A673 (cell line): Measurements from ENCODE around the gene SARNP. TPM values are rescaled to one million over a fixed set of nuclear protein-coding genes. Genes with fewer than 3 reads are reported as not detected.
"Not testable (repeated sequence)": the region's sequence is repeated elsewhere in the genome, so short reads cannot be mapped to it uniquely, and the experiment has no call there.

ENCODE experiments used
- BruUV-seq: library from RNA; stranded (reverse); fragments of 400-500 nt; replicated peaks from 2 replicates; lab custom pipeline; 2021; lab: Mats Ljungman, UMichigan
- CTCF ChIA-PET: fragments of 300-600 bp; sonication (Branson Sonifier 250); formaldehyde crosslinking; loops from one replicate; lab custom pipeline; 2022; ENCODE audit warnings: antibody characterized with exemption; lab: Charles Lee
- POLR2A ChIA-PET: fragments of 300-600 bp; sonication (Branson Sonifier 250); formaldehyde crosslinking; loops from one replicate; lab custom pipeline; 2022; ENCODE audit warnings: antibody characterized with exemption; ENCODE audit not compliant: low non-redundant PET; lab: Charles Lee
- DNase-seq: peaks from one replicate; pipeline ENCODE4 v3.0.0-alpha.2; 2015; ENCODE audit warnings: low spot score
- H3K27ac ChIP-seq: fragments of 200-600 bp; sonication (generic); 2 replicates; pipeline ENCODE4 v1.5.1; 2016; ENCODE audit warnings: mixed run types, low read depth, mild to moderate bottlenecking, mixed read lengths, antibody characterized with exemption, low read length; ENCODE audit not compliant: poor library complexity, severe bottlenecking
- H3K27me3 ChIP-seq: fragments of 200-600 bp; sonication (generic); replicated peaks from 2 replicates; pipeline ENCODE4 v1.6.1; 2017; ENCODE audit warnings: mixed run types, low read depth, mild to moderate bottlenecking, mixed read lengths, antibody characterized with exemption, low read length; ENCODE audit not compliant: insufficient read depth, poor library complexity
- H3K36me3 ChIP-seq: fragments of 200-600 bp; sonication (generic); 2 replicates; pipeline ENCODE4 v1.6.1; 2016; ENCODE audit warnings: mixed run types, mild to moderate bottlenecking, mixed read lengths, antibody characterized with exemption, low read length; ENCODE audit not compliant: insufficient read depth, poor library complexity, severe bottlenecking
- H3K4me1 ChIP-seq: fragments of 200-600 bp; sonication (generic); 2 replicates; pipeline ENCODE4 v1.6.1; 2017; ENCODE audit warnings: mixed run types, mild to moderate bottlenecking, mixed read lengths, antibody characterized with exemption, low read length; ENCODE audit not compliant: insufficient read depth, poor library complexity, severe bottlenecking
- H3K4me3 ChIP-seq: fragments of 200-600 bp; sonication (generic); 2 replicates; pipeline ENCODE4 v1.5.1; 2016; ENCODE audit warnings: low read depth, mixed run types, mild to moderate bottlenecking, mixed read lengths, low read length; ENCODE audit not compliant: poor library complexity, severe bottlenecking
- H3K9me3 ChIP-seq: fragments of 200-600 bp; sonication (generic); 2 replicates; pipeline ENCODE4 v1.6.1; 2016; ENCODE audit warnings: mixed run types, low read depth, mild to moderate bottlenecking, mixed read lengths, antibody characterized with exemption, low read length; ENCODE audit not compliant: poor library complexity, severe bottlenecking
- EZH2 ChIP-seq: fragments of 200-600 bp; sonication (generic); IDR thresholded peaks from 2 replicates; pipeline ENCODE4 v1.6.1; 2017; ENCODE audit warnings: borderline replicate concordance, low read depth, mild to moderate bottlenecking, mixed read lengths, antibody characterized with exemption, low read length; ENCODE audit not compliant: poor library complexity, severe bottlenecking
- intact Hi-C: fragments of 100-400 bp; cut with micrococcal nuclease; formaldehyde crosslinking; loops from one replicate; pipeline ENCODE4 v1.10.0; 2022; ENCODE audit not compliant: unreplicated experiment
- total RNA-seq: library from RNA; stranded (reverse); gene quantifications from 2 replicates; pipeline ENCODE4 v1.2.3, GENCODE V29; 2021
- TF ChIP-seq, protein P1 (sequence below): fragments of 300-800, 200-600 bp; sonication (generic); conservative IDR thresholded peaks from 2 replicates; pipeline ENCODE4 v1.5.1; 2017; ENCODE audit warnings: low read depth, mild to moderate bottlenecking, antibody characterized with exemption, low read length, moderate library complexity, mixed read lengths

The SARNP gene
- total RNA-seq, 1 experiment from 2014 or later, result 104 TPM

DNA sequence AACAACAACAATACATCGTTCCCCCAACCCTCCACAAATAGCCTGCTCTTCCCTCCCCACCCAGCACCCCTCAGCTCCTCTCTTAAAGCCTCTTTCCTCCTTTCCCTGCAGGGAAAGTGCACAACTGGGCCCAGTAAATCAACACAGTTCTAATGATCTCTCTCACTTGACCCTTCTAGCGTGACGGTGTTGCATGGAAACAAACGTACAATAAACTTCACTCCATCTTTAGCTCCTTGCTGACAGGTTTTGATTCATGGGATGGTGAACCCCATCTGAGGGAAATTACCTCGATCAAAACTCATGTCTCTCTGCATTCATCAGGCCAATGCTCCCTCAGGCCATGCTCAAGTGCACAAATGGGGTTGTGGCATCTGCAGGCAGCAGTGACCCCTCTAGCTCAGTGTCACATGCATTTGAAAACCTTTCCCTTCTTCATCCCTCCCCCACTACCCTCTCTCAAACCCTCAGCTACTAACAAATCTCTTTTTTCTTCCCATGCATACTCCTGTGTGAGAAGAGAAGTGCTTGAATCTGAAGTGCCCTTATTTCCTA, 51.7 kb downstream of the SARNP start:
- H3K27me3 ChIP-seq, result no peaks in the 10 kb centered on the region
- CTCF ChIA-PET, result no interaction called here
- no peaks in the 10 kb centered on the region for H3K9me3 ChIP-seq
- no peak overlapping the region for H3K4me3 ChIP-seq
- no peak overlapping the region for H3K27ac ChIP-seq
- BruUV-seq, result no TSS peak
- DNase-seq, result no peak
- peaks cover 21% of the 10 kb centered on the region for H3K36me3 ChIP-seq
- no peaks in the 10 kb centered on the region for H3K4me1 ChIP-seq
- no peak for TF ChIP-seq EZH2
- TF ChIP-seq, protein P1, sequence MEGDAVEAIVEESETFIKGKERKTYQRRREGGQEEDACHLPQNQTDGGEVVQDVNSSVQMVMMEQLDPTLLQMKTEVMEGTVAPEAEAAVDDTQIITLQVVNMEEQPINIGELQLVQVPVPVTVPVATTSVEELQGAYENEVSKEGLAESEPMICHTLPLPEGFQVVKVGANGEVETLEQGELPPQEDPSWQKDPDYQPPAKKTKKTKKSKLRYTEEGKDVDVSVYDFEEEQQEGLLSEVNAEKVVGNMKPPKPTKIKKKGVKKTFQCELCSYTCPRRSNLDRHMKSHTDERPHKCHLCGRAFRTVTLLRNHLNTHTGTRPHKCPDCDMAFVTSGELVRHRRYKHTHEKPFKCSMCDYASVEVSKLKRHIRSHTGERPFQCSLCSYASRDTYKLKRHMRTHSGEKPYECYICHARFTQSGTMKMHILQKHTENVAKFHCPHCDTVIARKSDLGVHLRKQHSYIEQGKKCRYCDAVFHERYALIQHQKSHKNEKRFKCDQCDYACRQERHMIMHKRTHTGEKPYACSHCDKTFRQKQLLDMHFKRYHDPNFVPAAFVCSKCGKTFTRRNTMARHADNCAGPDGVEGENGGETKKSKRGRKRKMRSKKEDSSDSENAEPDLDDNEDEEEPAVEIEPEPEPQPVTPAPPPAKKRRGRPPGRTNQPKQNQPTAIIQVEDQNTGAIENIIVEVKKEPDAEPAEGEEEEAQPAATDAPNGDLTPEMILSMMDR, result no peak
- POLR2A ChIA-PET, result no interaction called here
- intact Hi-C loops, result no loop called here

DNA sequence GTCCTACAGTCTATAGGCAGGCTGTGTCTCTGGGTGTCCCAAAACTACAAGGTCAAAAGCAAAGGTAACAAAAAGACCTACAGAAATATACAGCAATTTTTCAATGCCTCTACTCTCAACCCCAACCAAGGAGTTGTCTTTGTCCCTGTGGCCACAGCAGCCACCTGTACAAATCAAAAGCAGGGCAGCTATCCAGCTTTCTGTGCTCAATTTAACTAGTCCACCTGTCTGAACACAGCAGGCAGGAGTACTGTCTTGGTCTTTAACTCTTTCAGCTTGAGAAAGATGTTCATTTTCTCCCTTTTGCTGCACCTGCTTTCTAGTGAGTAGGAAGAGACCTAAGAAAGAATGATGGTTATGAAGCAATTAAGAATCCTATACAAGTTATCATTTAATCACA, 54.9 kb downstream of the SARNP start:
- Histone ChIP-seq H3K4me3 (no peak overlapping the region), H3K27ac (no peak overlapping the region), H3K27me3 (no peaks in the 10 kb centered on the region), H3K36me3 (peaks cover 46% of the 10 kb centered on the region), H3K9me3 (no peaks in the 10 kb centered on the region), H3K4me1 (no peaks in the 10 kb centered on the region)
- DNase-seq, result no peak
- POLR2A ChIA-PET, result no interaction called here
- CTCF ChIA-PET, result no interaction called here
- TF ChIP-seq EZH2, result no peak
- TF ChIP-seq, protein P1, result no peak
- no TSS peak for BruUV-seq
- intact Hi-C loops, result no loop called here

DNA sequence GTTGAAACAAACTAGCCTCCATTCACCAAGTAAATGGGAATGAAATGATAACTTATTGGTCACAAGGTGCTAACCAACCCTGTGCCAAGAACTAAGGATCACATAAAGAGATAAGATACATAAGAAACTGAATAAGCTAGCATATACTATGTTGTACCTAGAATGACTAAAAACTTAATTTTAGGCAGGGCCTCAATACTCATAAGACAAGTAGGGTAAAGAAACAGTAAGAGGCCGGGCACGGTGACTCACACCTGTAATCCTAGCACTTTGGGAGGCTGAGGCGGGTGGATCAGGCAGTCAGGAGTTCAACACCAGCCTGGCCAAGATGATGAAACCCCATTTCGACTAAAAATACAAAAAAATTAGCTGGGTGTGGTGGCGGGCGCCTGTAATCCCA, 56.9 kb downstream of the SARNP start:
- ChIA-PET POLR2A (no interaction called here), CTCF (no interaction called here)
- Histone ChIP-seq H3K27ac (no peak overlapping the region), H3K4me1 (no peaks in the 10 kb centered on the region), H3K36me3 (peaks cover 54% of the 10 kb centered on the region), H3K4me3 (no peak overlapping the region), H3K27me3 (no peaks in the 10 kb centered on the region), H3K9me3 (no peaks in the 10 kb centered on the region)
- TF ChIP-seq EZH2, result no peak
- TF ChIP-seq, protein P1, result no peak
- no peak for DNase-seq
- no TSS peak for BruUV-seq
- intact Hi-C loops, result no loop called here

DNA sequence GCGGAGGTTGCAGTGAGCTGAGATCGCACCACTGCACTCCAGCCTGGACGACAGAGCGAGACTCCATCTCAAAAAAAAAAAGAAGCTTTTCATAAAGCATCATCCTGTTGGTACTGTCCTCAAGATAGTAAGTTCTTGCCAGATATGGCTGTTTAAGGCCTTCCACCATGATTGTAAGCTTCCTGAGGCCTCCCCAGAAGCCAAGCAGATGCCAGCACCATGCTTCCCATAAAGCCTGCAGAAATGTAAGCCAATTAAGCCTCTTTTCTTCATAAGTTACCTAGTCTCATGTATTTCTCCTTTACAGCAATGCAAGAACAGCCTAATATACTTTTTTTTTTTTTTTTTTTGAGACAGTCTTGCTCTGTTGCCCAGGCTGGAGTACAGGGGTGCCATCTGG, 58.9 kb downstream of the SARNP start:
- POLR2A ChIA-PET, H3K4me3 ChIP-seq, BruUV-seq, H3K9me3 ChIP-seq, CTCF ChIA-PET, H3K27me3 ChIP-seq, H3K27ac ChIP-seq, DNase-seq, H3K4me1 ChIP-seq, intact Hi-C loops: not testable (repeated sequence)
- H3K36me3 ChIP-seq, result peaks cover 71% of the 10 kb centered on the region
